Endodermal cell (in vitro differentiated cells): ENCODE data around the gene FBXL13. TPM values are rescaled to one million over a fixed set of nuclear protein-coding genes. Genes with fewer than 3 reads are reported as not detected.
A peak's percentile ranks its signal among the peaks of the same experiment; 100 is the strongest.
"Not testable (repeated sequence)": the region's sequence is repeated elsewhere in the genome, so short reads cannot be mapped to it uniquely, and the experiment has no call there.

Experiments
- DNase-seq: peaks from one replicate; pipeline ENCODE4 v3.0.0-alpha.2; 2017
- H3K27ac ChIP-seq: 2 replicates; pipeline ENCODE4 v1.5.1; 2013; ENCODE audit warnings: mild to moderate bottlenecking, low read depth, low read length, moderate library complexity
- H3K27me3 ChIP-seq: 2 replicates; pipeline ENCODE4 v1.6.1; 2013; ENCODE audit warnings: mild to moderate bottlenecking, low read length, moderate library complexity; ENCODE audit not compliant: insufficient read depth, control insufficient read depth, poor library complexity, severe bottlenecking
- H3K36me3 ChIP-seq: 2 replicates; pipeline ENCODE4 v1.7.0; 2013; ENCODE audit warnings: mild to moderate bottlenecking, low read length, moderate library complexity; ENCODE audit not compliant: control insufficient read depth, insufficient read depth
- H3K4me1 ChIP-seq: one replicate; pipeline ENCODE4 v1.7.0; 2013; ENCODE audit warnings: low read length; ENCODE audit not compliant: control insufficient read depth, insufficient read depth
- H3K4me3 ChIP-seq: 2 replicates; pipeline ENCODE4 v1.5.1; 2013; ENCODE audit warnings: mild to moderate bottlenecking, low read length, moderate library complexity
- H3K9ac ChIP-seq: 2 replicates; pipeline ENCODE4 v1.6.1; 2013; ENCODE audit warnings: mild to moderate bottlenecking, low read length, moderate library complexity; ENCODE audit not compliant: poor library complexity, severe bottlenecking; ENCODE audit errors: extremely low read depth
- H3K9me3 ChIP-seq: 2 replicates; pipeline ENCODE4 v1.6.1; 2013; ENCODE audit warnings: mild to moderate bottlenecking, low read length, moderate library complexity; ENCODE audit not compliant: control insufficient read depth
- H3K27ac Mint-ChIP-seq: 2 replicates; pipeline ENCODE4 v1.8.0; 2020; ENCODE audit warnings: mixed read lengths
- H3K27me3 Mint-ChIP-seq: 2 replicates; pipeline ENCODE4 v1.8.0; 2021; ENCODE audit warnings: mild to moderate bottlenecking, mixed read lengths; ENCODE audit not compliant: insufficient read depth
- H3K36me3 Mint-ChIP-seq: 2 replicates; pipeline ENCODE4 v1.8.0; 2020; ENCODE audit warnings: low read depth, mixed read lengths
- H3K4me1 Mint-ChIP-seq: 2 replicates; pipeline ENCODE4 v1.8.0; 2020; ENCODE audit warnings: mixed read lengths
- H3K4me3 Mint-ChIP-seq: 2 replicates; pipeline ENCODE4 v1.8.0; 2020; ENCODE audit warnings: mild to moderate bottlenecking, moderate library complexity, mixed read lengths
- H3K9me3 Mint-ChIP-seq: 2 replicates; pipeline ENCODE4 v1.8.0; 2020; ENCODE audit warnings: mild to moderate bottlenecking, mixed read lengths
- CTCF ChIP-seq: fragments of 200-600 bp; sonication (generic); conservative IDR thresholded peaks from 2 replicates; pipeline ENCODE4 v1.5.0; 2021; ENCODE audit warnings: antibody characterized with exemption, mild to moderate bottlenecking
- WGBS, 2 experiments: methylation state at CpG; one replicate each; pipeline versions ENCODE4 v1.1.5 to v1.1.7; 2013; ENCODE audit warnings: missing lambda C conversion rate in 2 of 2, mixed read lengths in 1 of 2; ENCODE audit not compliant: insufficient coverage in 1 of 2, insufficient read length in 1 of 2; 5-methylcytosine and 5-hydroxymethylcytosine counted together
- total RNA-seq, 2 donors: library from RNA; stranded (reverse); fragmentation: NEBNext Ultra II Directional in 1 of 2; extraction: Animal tissue kit (Norgen Biotek cat#: 25700) in 1 of 2; gene quantifications; 2 replicates in 1 of 2; 3 replicates in 1 of 2; pipeline ENCODE4 v1.2.1, GENCODE V29; 2021

The FBXL13 gene
- total RNA-seq, 2 donors from 2014 or later, result 2.1 to 2.7 TPM

GRCh38 chr7:102912742-102913141 is 161.9 kb downstream of the FBXL13 start, which contains the start of gene LRRC17:
TSS of gene LRRC17 (plus strand) at chr7:102913000. CDS start at chr7:102933914, 20,914 bp downstream.
- Histone ChIP-seq H3K36me3 (no peaks in the 10 kb centered on the region), H3K9ac (no peak within 1 kb of the TSS), H3K4me3 (no peak within 1 kb of the TSS), H3K9me3 (no peaks in the 10 kb centered on the region), H3K27ac (peak within 1 kb of the TSS; percentile 73), H3K27me3 (no peaks in the 10 kb centered on the region), H3K4me1 (no peaks in the 10 kb centered on the region)
- Mint-ChIP-seq H3K9me3 (peaks cover under 1% of the 10 kb centered on the region), H3K27me3 (no peaks in the 10 kb centered on the region), H3K27ac (no peak within 1 kb of the TSS), H3K4me1 (peaks cover 15% of the 10 kb centered on the region), H3K36me3 (no peaks in the 10 kb centered on the region), H3K4me3 (no peak within 1 kb of the TSS)
- no peak for TF ChIP-seq CTCF
- DNase-seq, result no peak
- WGBS, 2 experiments, result 57 to 87% methylated on average over 6 of the region's 6 CpGs

DNA sequence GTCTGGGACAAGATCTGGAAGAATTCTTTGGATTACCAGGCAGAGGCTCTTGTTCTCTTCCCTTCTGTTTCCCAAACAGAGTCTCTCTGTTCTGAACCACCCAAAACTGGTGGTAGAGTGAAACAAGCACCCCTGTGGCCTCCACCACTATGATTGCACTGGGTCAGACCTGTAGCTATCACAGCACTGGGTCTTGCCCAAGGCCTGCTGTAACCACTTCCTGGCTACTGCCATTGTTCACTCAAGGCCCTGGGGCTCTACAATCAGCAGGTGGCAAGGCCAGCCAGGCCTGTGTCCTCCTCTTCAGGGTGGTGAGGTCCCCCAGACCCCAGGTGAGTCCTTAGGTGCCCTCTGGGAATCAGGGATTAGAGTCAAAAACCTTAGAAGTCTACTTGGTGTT is 165.9 kb downstream of the FBXL13 start:
- Mint-ChIP-seq H3K4me1 (peaks cover 4% of the 10 kb centered on the region), H3K4me3 (no peak overlapping the region), H3K27ac (no peak overlapping the region), H3K9me3 (peaks cover 10% of the 10 kb centered on the region), H3K27me3 (no peaks in the 10 kb centered on the region), H3K36me3 (no peaks in the 10 kb centered on the region)
- no peak overlapping the region for H3K27ac ChIP-seq
- H3K9me3 ChIP-seq, result no peaks in the 10 kb centered on the region
- H3K27me3 ChIP-seq, result no peaks in the 10 kb centered on the region
- no peaks in the 10 kb centered on the region for H3K36me3 ChIP-seq
- H3K4me1 ChIP-seq, result no peaks in the 10 kb centered on the region
- no peak for DNase-seq
- H3K9ac ChIP-seq, result no peak overlapping the region
- TF ChIP-seq CTCF, result no peak
- H3K4me3 ChIP-seq, result no peak overlapping the region

DNA sequence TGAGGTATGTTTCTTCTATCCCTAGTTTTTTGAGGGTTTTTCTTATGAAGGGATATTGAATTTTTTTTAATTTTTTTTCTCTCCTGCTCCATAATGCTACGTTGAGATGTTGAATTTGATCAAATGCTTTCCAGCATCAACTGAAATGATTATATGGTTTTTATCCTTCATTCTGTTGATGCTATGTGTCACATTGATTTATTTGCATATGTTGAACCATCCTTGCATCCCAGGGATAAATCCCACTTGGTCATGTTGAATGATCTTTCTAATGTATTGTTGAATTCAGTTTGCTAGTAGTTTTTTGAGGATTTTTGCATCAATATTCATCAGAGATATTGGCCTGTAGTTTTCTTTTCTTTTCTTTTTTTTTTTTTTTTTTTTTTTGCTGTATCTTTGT is 171.0 kb downstream of the FBXL13 start:
- not testable (repeated sequence) for H3K27me3 ChIP-seq, H3K9ac ChIP-seq, H3K4me3 ChIP-seq, H3K4me3 Mint-ChIP-seq, H3K9me3 ChIP-seq, DNase-seq, H3K27me3 Mint-ChIP-seq, H3K4me1 ChIP-seq, H3K4me1 Mint-ChIP-seq, H3K27ac ChIP-seq, H3K36me3 ChIP-seq, H3K36me3 Mint-ChIP-seq, H3K27ac Mint-ChIP-seq
- WGBS, 2 experiments, result 83% methylated on average over 1 of the region's 1 CpG; no CpG with 5 or more reads in 1 of the 2 experiments
- H3K9me3 Mint-ChIP-seq, result peaks cover 12% of the 10 kb centered on the region

DNA sequence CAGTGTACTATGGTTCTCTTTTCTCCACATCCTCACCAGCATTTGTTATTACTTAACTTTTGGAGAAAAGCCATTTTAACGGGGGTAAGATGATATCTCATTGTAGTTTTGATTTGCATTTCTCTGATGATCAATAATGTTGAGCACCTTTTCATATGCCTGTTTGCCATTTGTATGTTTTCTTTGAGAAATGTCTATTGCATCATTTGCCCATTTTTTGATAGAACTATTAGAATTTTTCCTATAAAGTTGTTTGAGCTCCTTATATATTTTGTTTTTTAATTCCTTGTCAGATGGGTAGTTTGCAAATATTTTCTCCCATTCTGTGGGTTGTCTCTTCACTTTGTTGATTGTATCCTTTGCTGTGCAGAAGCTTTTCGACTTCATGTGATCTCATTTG is 172.5 kb downstream of the FBXL13 start:
- not testable (repeated sequence) for H3K4me3 Mint-ChIP-seq, H3K4me1 ChIP-seq, H3K9me3 ChIP-seq, DNase-seq, H3K4me1 Mint-ChIP-seq, H3K27ac ChIP-seq, H3K9ac ChIP-seq, H3K4me3 ChIP-seq, H3K36me3 Mint-ChIP-seq, H3K27me3 ChIP-seq, H3K9me3 Mint-ChIP-seq, H3K27ac Mint-ChIP-seq, H3K27me3 Mint-ChIP-seq, H3K36me3 ChIP-seq
- 91 to 100% methylated on average over 1 to 2 of the region's 2 CpGs for WGBS, 2 experiments
